Endometrium (tissue), 2 donors: ENCODE results near the gene FAM163A.
"Not testable (repeated sequence)": the region's sequence is repeated elsewhere in the genome, so short reads cannot be mapped to it uniquely, and the experiment has no call there.

Experiments used
- FAIRE-seq: peaks from 2 replicates; lab custom pipeline; 2012; peaks lifted over from hg19 to GRCh38; lab: Jason Lieb, UNC
- donor health status: control.
- donor health status: control.

The FAM163A gene

DNA sequence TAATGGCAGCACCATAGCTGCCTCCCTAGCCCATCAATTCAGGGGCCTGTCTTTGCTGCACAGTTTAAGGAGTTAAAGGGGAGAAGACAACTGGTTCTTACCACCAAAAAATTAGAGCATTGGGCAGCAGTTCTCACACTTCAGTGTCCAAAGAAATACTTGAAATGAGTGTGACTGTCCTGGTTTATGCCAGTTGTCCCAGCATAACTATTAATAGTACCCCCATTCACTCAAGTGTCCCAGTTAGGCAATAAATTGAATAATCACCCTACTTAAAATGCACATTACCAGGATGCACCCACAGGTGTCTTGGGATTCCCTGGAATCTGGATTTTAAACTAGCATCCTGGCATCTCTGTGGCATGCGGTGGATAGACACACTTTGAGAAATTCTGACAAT is 51.1 kb downstream of the FAM163A start:
- FAIRE-seq = no peak

DNA sequence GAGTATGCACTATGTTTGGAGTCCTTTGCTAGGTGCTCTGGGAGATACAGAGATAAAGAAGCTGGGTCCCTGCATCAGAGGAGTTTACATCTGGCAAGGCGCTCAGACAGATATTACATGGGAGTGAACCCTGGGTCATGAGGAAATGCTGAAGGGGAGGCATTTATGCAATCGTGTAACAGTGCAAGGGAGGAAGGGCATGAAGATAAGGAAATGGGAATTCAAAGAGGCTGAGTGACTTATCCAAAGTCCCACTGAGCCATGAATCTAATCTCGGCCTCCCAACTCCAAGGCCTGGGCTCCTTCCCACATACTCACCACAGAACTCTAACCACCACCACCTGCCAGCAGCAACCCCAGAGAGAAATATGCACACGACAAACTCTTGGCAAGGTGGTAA is 51.6 kb downstream of the FAM163A start:
- no peak for FAIRE-seq

DNA sequence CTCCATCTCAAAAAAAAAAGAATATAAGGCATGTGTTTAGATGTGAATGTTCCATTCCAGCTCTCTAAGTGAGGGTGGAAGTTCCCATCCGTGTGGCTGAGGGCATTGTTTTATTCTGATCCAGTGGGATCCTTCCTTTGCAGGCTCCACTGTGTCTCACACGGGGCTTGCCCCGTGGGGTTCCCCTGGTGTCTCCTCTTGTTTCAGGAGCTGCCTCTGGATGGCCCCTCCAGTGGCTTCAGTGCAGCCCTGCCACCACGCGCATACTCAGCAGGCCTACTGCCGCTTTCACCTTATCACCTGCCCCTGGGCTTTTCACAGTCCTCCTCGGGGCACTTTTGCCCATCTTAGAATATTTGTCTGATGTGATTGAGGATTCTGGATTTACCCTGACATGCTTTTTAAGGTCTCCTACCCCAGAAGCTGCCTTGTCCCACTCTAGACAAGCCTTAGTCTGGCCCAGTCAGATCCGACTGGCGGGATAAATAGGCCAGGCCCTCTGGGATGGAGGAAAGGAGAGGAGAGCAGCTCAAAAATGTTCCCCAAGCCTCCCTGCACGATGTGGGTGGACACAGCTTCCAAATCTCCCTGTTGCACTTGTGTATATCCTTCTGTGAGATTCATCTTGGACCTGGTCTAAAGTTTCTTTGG is 55.2 kb downstream of the FAM163A start:
- no peak for FAIRE-seq

DNA sequence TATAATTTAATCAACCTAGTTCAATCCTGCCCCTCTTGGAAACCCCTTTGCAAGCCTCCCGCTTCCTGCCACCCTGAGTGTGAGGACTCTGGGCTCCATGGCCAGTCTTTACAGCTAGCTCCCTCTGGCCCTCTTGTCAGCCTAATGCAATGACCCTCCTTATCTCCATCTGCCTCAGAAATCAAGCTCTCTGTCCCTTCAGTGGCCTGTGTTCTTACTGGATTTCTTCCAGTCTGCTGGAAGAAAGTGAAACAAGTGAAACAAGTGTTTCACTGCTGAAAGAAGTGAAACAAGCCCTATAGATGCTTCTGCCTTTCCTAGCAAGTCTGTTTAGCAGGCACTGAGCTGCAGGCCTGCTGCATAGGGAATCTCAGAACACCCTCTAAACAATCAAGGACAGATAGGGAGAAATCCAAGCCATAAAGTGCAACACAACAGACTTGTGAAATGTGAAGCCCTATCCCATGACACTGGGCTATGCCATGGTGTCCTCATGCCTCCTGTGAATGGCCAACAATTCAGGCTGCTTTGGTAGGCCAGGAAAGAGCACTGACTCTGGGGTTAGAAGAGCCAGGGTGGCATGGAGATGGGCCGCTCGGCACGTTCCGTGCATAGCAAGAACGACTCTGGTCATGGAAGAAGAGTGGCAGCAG is 55.9 kb downstream of the FAM163A start:
- no peak for FAIRE-seq

DNA sequence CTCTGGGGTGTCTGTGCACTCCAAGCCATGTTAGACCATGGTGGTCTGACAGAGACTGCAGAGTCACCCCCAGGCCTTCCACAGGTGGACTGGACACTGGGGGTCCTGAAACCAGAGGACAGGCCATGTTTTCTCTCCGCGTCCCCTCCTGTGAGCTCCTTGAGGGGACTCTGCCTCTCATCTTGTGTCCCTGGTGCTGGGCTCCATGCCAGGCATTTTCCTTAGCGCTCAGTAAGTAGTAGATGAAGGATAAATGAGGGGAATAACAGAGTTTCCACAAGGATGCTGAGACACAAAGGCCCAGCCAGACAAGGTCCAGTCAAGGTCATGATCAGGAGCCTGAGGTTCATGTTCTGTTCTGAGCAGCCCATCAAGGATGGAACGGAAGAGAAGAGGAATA is 57.4 kb downstream of the FAM163A start:
- FAIRE-seq = no peak

DNA sequence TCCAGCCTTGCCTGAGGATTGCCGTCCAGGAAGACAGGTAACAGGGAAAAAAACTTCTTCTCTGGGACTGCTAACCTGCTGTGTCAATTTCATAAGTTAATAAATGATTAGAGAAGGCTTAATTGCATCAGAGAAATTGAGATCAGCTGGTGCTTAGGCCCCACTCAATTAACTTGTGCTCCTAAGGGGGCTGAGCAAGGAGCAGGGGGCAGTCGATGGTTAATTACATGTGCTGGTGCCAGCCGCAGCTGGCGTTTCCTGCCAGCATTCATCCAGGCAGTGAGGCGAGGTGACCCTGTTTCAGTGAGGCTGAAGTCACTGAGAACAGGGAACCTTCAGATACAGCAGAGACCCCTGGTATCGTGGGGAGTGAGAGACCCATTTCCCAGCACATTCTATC is 60.0 kb downstream of the FAM163A start:
- FAIRE-seq = no peak

DNA sequence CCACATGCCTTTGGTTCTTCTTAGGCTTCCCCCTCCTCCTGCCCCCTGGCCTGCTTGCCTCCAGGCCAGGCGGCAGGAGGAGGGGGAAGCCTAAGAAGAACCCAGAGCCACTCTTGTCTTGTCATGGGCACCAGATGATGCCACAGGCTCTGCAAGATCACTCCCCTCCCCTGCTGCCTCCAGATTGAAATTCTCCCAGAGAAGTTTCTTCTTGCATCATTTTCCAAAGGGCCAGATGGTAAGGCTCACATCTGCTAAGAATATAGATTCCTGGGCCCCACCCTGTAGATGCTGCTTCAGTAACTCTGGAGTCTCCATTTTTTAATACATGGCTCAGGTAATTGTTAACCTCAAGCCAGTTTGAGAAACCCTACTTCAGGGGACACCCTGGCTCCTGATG is 60.8 kb downstream of the FAM163A start:
- FAIRE-seq = no peak

DNA sequence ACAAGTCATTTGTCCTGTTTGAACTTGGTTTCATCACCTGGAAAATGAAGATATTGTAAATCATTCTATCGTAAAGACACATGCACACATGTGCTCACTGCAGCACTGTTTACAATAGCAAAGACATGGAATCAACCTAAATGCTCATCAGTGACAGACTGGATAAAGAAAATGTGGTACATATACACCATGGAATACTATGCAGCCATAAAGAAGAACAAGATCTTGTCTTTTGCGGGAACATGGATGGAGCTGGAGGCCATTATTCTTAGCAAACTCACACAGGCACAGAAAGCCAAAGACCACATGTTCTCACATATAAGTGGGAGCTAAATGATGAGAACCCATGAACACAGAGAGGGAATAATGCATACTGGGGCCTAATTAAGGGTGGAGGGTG is 61.3 kb downstream of the FAM163A start:
- FAIRE-seq = not testable (repeated sequence)

DNA sequence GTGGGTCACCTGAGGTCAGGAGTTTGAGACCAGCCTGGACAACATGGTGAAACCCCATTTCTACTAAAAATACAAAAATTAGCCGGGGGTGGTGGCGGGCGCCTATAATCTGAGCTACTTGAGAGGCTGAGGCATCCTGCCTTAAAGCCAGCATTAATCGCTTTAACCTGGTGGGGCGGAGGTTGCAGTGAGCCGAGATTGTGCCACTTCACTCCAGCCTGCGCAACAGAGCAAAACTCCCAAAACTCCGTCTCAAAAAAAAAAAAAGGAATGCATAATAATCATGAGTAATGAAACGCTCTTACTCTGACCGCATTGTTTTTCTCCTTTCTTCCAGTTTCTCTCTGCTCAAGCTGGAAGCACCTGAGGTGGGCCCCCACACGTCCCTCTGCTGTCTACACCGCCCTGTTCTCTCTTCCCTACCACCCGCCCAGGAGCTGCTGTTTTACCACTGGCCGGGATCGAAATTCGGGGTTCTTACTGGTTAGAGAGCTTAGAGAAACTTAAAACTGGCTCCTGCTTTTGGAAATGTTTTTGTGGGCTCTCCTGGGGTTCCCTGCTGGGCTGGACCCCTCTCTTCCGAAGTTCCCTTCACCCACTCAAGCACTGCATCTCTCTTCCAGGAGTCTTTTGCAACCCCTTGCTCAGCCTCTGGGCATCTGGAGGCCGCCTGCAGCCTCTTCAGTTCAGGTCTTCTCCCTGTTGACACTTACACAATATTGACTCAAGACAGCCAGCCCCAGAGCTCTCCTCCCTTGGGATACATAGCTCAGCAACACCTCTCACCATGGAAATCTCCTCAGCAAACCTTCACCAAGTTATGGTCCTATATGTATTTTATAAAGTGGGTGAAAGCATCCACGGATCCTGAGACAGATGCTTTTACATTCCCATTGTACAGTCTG is 62.5 kb downstream of the FAM163A start:
- no peak for FAIRE-seq

DNA sequence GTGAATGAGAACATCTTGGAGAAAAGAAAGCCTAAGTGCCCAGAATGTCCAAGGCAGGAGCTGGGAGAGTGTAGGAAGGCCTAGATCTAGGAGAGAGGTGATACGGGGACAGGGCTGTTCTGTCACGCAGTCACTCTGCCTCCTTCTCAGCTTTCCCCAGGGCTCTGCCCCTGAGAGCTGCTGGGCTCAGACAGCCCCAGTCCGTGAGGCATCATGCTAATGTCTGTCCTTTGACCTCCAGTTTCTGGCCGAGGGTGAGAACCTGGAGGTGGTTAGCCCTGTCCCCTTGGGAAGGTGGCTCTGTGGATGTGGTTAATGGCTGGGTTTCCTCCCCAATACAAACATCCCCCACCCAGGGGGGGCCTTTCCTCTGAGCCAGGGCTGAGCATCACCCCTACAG is 63.2 kb downstream of the FAM163A start:
- no peak for FAIRE-seq

DNA sequence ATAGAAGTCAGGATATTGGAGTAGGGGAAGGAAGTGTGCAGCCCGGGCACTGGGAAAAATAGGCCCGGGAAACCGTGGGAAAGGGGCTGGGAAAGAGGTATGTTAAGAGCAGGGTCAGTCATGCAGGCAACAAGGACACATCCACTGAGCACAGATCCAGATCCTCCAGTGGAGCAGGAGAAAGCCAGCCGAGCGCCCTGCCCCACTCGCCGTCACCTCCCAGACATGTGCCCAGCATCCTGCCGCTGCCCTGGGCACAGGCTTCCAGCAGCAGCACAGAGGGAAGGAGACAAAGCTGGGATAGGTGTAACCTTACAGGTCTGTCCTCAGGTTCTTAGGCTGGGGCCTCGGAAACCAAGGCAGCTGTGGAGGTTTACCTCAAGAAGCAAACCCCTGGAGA is 64.2 kb downstream of the FAM163A start:
- no peak for FAIRE-seq

DNA sequence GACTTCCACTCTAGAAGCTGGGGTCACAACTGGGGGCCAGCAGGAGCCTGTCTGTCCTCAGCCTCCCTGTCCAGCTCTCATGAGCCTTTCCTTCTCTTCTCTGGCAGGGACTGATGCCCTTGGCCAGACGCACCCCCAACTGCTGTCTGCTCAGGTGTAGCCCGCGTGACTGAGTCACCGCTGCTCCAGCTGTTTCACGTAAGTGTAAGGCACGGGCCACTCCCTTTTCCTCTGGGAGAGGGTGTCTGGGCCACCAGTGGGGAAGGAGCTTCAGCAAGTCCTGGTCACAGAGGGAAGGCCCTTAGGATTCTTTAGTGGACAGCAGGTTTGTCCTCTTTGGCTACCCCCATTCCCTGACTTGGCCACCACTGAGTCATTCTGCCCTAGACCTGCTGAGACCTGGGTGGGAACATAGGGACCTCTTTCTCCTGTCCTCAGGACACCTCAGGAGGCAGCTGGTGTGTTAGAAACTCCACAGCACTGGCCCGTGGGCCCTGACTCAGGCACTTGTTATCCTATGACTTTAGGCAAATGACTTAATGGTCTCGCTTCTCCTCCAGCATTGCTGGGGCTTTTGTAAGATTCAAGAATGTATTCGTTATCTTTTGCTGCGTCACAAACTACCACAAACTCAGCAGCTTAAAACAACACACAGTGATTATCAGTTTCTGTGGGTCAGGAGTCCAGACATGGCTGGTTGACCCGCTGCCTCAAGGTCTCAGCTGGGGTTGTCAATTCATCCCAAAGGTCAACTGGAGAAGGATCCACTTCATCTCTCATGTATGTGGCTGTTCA is 64.8 kb downstream of the FAM163A start:
- FAIRE-seq = no peak

DNA sequence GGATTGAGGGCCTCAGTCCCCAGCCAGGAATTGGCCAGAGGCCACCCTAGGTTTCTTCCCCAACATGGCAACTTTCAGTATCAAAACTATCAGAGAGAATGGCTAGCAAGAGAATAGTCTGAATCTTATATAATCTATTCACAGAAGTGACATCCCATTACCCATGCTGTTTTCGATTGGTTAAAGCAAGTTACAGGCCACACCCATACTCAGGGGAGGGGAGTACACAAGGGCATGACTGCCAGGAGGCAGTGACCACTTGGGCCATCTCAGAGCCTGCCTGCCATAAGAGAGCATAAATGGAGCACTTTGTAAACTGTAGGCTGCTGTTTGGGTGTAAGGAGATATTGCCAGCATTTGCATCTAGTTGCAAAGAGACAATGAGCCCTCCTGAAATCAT is 65.4 kb downstream of the FAM163A start:
- FAIRE-seq = no peak

DNA sequence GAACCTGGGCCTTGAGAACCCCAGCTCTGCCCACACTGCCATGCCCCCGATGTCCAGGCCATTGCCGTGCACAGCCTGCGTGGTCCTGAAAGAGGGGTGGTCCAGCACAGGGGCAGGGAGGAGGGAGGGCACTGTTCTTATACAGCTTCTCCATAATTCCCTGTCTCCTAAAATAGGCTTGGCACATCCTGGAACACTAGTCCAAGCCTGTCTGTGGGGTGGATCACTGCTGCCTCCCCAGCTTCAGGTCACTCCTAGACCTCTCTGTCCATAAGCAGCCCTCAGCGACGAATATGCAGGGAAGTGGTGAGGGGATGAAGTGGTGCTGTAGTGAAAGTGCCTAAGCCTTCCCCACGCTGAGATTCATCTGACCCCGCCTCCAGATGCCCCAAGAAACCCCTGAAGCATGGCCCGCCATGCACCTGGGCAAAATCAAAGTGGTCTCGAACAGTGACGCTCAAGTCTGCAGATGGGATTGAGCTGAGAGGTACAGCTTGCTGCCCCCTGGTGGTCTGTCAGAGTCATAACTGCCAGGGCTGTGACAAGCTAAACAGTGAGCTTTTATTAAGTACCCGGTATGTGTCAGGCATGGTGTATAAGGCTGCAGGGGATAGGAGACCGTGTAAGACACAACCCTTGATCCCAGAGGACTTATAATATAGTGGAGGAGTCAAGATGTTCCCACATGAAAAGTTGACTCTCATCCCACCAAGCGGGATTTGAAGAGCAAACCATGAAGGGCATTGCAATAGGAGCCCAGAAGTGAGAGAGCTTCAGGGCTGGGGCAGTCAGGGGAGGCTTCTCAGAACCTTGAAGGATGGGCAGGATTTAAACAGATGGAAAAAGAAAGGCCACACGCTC is 66.6 kb downstream of the FAM163A start:
- no peak for FAIRE-seq

DNA sequence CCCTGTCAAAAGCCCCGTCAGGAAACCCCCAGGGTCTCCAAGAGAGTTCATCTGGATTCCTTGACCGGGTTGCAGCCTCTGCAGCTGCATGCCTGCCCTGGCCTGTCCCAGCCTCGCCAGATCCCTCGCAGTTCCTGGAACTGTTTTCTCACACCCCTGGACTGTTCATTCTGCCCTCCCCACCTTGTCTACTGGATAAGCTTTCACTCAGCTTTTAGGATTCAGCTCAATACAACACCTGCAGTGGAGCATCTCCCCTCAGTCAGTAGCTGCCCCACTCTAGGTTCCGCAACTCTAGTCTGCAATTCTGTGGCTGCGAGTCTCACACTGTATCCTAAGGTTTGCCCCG is 67.2 kb downstream of the FAM163A start:
- FAIRE-seq = no peak

DNA sequence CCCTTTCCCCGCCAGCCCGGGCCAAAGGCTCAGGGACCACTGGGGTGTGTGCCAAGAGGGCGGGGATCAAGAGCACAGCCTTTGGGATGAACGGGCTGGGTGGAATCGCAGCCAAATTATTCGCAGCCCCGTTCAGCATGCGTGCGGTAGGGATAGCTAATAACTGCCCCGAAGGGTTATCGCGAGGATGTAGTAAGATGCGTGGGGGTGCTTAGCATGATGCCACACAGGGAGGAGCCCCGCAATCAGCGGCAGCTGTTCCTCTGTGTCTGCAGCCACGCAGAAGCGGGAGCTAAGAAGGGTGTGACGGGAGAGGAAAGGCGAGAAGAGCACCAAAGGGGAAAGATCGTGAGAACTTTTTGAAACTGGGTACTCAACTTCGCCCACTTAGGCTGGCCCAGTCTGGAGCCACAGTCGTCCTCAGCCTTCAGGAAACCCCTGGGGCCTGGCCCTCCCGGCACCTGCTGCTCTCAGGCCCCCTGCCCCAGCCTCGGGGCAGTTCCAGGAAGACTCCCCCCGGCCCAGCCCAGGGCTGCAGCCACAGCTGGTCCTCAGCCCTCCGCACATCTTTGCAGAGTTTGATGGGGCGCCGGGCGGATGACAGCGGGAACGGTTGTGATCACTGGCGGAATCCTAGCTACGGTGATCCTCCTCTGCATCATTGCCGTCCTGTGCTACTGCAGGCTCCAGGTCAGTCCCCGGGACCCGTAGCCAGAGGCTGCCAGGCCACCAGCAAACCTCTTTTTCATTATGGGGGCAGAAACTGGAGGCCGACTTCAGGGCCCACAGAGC is 69.6 kb downstream of the FAM163A start:
- FAIRE-seq = no peak

DNA sequence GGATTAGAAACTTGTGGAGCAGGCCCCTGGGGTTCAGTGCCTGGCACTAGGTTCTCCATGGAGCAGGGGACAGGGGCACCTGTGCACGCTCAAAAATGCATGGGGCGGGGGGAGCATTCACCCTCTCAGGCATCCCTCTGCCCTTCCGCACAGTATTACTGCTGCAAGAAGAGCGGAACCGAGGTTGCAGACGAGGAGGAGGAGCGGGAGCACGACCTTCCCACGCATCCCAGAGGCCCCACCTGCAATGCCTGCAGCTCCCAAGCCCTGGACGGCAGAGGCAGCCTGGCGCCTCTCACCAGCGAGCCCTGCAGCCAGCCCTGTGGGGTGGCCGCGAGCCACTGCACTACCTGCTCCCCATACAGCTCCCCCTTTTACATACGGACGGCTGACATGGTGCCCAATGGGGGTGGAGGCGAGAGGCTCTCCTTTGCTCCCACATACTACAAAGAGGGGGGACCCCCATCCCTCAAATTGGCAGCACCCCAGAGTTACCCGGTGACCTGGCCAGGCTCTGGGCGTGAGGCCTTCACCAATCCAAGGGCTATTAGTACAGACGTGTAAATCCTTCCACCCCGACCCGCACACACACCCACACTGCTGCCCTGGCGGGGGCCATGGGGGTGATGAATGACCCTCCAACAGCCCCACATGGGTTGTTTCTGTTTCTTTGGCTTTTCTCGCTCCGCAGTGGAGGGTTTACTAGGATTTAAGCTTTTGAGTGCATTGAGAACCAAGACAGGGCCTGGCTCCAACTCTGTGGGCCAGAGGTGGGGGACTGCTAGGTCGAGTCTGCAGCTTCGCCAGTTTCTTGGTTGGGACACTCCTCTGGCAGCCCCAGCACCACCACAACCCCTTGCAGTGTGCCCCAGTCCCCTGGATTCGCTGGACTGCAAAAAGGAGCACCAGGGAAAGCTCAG is 70.8 kb downstream of the FAM163A start:
- no peak for FAIRE-seq

DNA sequence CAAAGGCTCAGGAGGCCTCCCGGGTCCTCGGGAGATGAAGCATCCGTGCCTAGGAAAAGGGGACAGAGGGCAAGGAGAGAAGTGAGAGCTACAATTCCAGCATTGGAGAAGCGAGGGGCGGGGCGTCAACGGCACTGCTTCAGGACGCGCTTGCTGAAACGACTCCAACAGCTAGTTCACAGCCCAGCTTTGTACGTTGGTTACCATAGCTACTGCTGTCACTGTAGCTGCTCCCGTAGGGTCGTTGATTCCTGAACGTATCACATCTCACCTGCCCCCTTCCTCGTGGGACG is 71.4 kb downstream of the FAM163A start:
- FAIRE-seq = no peak

DNA sequence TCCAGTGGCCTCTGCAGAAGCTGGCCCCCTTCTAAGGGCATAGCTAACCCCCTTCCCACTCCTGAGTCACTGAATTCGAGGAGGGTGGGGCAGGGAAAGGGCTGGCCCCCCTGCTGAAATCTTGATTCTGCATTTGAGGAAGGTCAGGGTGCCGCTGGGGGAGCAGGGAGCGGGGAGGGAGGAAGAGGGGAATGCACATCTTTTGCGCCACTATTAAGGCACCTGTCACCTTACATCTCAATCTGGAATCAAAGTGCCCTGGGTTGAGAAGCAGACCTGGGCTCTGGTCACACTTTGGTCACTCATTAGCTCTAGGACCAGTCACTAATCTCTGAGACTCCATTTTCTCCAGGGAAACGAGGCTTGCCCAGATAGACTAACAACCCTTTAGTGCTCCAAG is 72.5 kb downstream of the FAM163A start:
- no peak for FAIRE-seq
